K562 (cell line): ENCODE measurements around the gene ALDH1A2. TPM values are rescaled to one million over a fixed set of nuclear protein-coding genes. Genes with fewer than 3 reads are reported as not detected.

Experiments
- CBFB ChIP-seq: sonication (generic); formaldehyde crosslinking; IDR thresholded peaks from 2 replicates; pipeline ENCODE4 v1.4.0; 2020; ENCODE audit warnings: mild to moderate bottlenecking, missing genetic modification reagents
- HDGF ChIP-seq: fragments of 450-650 bp; IDR thresholded peaks from 2 replicates; pipeline ENCODE4 v1.6.1; 2016
- NR2C1 ChIP-seq, 2 experiments: fragments of 450-650 bp; IDR thresholded peaks; 2 replicates each; pipeline ENCODE4 v1.6.1; 2017; ENCODE audit warnings: mild to moderate bottlenecking in 2 of 2, antibody characterized with exemption in 1 of 2, inconsistent platforms in 1 of 2, missing compliant biosample characterization in 1 of 2, missing genetic modification characterization in 1 of 2
- TCF7L2 ChIP-seq: fragments of 150-350 bp; IDR thresholded peaks from 2 replicates; pipeline ENCODE4 v1.6.1; 2016; ENCODE audit warnings: low read depth, mild to moderate bottlenecking, low read length, moderate library complexity
- ZNF23 ChIP-seq: fragments of 250-450 bp; sonication (Bioruptor Pico); IDR thresholded peaks from 2 replicates; pipeline ENCODE4 v1.4.0; 2020; ENCODE audit warnings: mild to moderate bottlenecking
- ZNF282 ChIP-seq: sonication (generic); formaldehyde crosslinking; IDR thresholded peaks from 2 replicates; pipeline ENCODE4 v1.8.1; 2023; ENCODE audit warnings: missing genetic modification reagents
- ZNF707 ChIP-seq: fragments of 250-450 bp; sonication (Bioruptor Pico); conservative IDR thresholded peaks from 2 replicates; pipeline ENCODE4 v1.8.0; 2022; ENCODE audit warnings: inconsistent platforms, mild to moderate bottlenecking, moderate library complexity
- polyA plus RNA-seq, 8 experiments: library from polyadenylated mRNA; depleted of rRNA in 4 of 8; stranded (reverse) in 5 of 8; unstranded in 3 of 8; fragments of >200 nt; fragmentation: Nextera tagmentation in 2 of 8; fragmentation: Illumina TruSeq in 1 of 8; extraction: Ambion mirVana in 2 of 8; extraction: Trizol in 1 of 8; gene quantifications; 2 replicates each; pipeline versions ENCODE4 v1.2.1 to v1.2.3, GENCODE V29; 2011 to 2014; ENCODE audit warnings: inconsistent platforms in 1 of 8, missing spikeins in 1 of 8
- total RNA-seq, 7 experiments: library from RNA; depleted of rRNA in 6 of 7; stranded (reverse); fragments of >200 nt in 6 of 7; fragmentation: Illumina TruSeq in 2 of 7; extraction: Trizol in 2 of 7; gene quantifications; 2 replicates each; pipeline versions ENCODE4 v1.2.1 to v1.2.3, GENCODE V29; 2011 to 2021; ENCODE audit warnings: low replicate concordance in 1 of 7
- TF ChIP-seq, protein P1 (sequence below): fragments of 450-650 bp; IDR thresholded peaks from 2 replicates; pipeline ENCODE4 v1.6.1; 2016; ENCODE audit warnings: mild to moderate bottlenecking, moderate library complexity

The ALDH1A2 gene
- total and polyA plus RNA-seq, 9 of the 15 experiments (the other 6 are each of a cell fraction or from before 2014, with no cell fraction given): 115 to 393 (median 333) TPM

- TF ChIP-seq ZNF23 (CRISPR knock-in tag) (no peak), CBFB (CRISPR knock-in tag) (no peak), HDGF (no peak), ZNF282 (CRISPR knock-in tag) (no peak), ZNF707 (CRISPR knock-in tag) (no peak), NR2C1 (IDR thresholded peaks at IDR 0.05) (no peak), NR2C1 (tag; IDR thresholded peaks at IDR 0.05) (no peak), TCF7L2 (no peak)
- TF ChIP-seq, protein P1, sequence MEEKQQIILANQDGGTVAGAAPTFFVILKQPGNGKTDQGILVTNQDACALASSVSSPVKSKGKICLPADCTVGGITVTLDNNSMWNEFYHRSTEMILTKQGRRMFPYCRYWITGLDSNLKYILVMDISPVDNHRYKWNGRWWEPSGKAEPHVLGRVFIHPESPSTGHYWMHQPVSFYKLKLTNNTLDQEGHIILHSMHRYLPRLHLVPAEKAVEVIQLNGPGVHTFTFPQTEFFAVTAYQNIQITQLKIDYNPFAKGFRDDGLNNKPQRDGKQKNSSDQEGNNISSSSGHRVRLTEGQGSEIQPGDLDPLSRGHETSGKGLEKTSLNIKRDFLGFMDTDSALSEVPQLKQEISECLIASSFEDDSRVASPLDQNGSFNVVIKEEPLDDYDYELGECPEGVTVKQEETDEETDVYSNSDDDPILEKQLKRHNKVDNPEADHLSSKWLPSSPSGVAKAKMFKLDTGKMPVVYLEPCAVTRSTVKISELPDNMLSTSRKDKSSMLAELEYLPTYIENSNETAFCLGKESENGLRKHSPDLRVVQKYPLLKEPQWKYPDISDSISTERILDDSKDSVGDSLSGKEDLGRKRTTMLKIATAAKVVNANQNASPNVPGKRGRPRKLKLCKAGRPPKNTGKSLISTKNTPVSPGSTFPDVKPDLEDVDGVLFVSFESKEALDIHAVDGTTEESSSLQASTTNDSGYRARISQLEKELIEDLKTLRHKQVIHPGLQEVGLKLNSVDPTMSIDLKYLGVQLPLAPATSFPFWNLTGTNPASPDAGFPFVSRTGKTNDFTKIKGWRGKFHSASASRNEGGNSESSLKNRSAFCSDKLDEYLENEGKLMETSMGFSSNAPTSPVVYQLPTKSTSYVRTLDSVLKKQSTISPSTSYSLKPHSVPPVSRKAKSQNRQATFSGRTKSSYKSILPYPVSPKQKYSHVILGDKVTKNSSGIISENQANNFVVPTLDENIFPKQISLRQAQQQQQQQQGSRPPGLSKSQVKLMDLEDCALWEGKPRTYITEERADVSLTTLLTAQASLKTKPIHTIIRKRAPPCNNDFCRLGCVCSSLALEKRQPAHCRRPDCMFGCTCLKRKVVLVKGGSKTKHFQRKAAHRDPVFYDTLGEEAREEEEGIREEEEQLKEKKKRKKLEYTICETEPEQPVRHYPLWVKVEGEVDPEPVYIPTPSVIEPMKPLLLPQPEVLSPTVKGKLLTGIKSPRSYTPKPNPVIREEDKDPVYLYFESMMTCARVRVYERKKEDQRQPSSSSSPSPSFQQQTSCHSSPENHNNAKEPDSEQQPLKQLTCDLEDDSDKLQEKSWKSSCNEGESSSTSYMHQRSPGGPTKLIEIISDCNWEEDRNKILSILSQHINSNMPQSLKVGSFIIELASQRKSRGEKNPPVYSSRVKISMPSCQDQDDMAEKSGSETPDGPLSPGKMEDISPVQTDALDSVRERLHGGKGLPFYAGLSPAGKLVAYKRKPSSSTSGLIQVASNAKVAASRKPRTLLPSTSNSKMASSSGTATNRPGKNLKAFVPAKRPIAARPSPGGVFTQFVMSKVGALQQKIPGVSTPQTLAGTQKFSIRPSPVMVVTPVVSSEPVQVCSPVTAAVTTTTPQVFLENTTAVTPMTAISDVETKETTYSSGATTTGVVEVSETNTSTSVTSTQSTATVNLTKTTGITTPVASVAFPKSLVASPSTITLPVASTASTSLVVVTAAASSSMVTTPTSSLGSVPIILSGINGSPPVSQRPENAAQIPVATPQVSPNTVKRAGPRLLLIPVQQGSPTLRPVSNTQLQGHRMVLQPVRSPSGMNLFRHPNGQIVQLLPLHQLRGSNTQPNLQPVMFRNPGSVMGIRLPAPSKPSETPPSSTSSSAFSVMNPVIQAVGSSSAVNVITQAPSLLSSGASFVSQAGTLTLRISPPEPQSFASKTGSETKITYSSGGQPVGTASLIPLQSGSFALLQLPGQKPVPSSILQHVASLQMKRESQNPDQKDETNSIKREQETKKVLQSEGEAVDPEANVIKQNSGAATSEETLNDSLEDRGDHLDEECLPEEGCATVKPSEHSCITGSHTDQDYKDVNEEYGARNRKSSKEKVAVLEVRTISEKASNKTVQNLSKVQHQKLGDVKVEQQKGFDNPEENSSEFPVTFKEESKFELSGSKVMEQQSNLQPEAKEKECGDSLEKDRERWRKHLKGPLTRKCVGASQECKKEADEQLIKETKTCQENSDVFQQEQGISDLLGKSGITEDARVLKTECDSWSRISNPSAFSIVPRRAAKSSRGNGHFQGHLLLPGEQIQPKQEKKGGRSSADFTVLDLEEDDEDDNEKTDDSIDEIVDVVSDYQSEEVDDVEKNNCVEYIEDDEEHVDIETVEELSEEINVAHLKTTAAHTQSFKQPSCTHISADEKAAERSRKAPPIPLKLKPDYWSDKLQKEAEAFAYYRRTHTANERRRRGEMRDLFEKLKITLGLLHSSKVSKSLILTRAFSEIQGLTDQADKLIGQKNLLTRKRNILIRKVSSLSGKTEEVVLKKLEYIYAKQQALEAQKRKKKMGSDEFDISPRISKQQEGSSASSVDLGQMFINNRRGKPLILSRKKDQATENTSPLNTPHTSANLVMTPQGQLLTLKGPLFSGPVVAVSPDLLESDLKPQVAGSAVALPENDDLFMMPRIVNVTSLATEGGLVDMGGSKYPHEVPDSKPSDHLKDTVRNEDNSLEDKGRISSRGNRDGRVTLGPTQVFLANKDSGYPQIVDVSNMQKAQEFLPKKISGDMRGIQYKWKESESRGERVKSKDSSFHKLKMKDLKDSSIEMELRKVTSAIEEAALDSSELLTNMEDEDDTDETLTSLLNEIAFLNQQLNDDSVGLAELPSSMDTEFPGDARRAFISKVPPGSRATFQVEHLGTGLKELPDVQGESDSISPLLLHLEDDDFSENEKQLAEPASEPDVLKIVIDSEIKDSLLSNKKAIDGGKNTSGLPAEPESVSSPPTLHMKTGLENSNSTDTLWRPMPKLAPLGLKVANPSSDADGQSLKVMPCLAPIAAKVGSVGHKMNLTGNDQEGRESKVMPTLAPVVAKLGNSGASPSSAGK: no peak
Measured at GRCh38 chr15:58017869-58018268, 47.6 kb downstream of the ALDH1A2 start (continued).
